ENCODE data around the gene CFAP45. TPM values are rescaled to one million over a fixed set of nuclear protein-coding genes. Genes with fewer than 3 reads are reported as not detected.

Gene CFAP45
- total RNA-seq, 6 experiments from 2014 or later, result not detected

DNA sequence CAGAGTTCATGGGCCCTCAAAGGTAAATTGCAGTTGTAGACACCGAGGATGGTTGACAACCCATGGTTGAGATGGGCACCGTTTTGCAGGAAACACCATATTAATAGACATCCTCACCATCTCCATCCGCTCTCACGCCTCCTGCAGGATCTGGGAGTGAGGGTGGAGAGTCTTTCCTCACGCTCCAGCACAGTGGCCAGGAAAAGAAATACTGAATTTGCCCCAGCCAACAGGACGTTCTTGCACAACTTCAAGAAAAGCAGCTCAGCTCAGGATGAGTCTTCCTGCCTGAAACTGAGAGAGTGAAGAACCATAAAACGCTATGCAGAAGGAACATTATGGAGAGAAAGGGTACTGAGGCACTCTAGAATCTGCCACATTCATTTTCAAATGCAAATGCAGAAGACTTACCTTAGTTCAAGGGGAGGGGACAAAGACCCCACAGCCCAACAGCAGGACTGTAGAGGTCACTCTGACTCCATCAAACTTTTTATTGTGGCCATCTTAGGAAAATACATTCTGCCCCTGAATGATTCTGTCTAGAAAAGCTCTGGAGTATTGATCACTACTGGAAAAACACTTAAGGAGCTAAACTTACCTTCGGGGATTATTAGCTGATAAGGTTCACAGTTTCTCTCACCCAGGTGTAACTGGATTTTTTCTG, 64.0 kb downstream of the CFAP45 start:
- no peaks in the 10 kb centered on the region for H3K36me3 ChIP-seq
- no peaks in the 10 kb centered on the region for H3K9me3 ChIP-seq
- no peak overlapping the region for H3K27ac ChIP-seq
- intact Hi-C loops (cut with DNase I), result no loop called here
- no peaks in the 10 kb centered on the region for H3K4me1 ChIP-seq
- DNase-seq (no peak), ATAC-seq (no peak)
- WGBS (ENCODE audit: insufficient coverage, low coverage, low lambda C conversion rate, missing lambda C conversion rate), result 68% methylated on average over 4 of the region's 8 CpGs
- H3K4me3 ChIP-seq, result no peak overlapping the region
- H3K27me3 ChIP-seq, result no peaks in the 10 kb centered on the region
- no peak for TF ChIP-seq POLR2A (IDR thresholded peaks at IDR 0.05)
- TF ChIP-seq, protein P1, sequence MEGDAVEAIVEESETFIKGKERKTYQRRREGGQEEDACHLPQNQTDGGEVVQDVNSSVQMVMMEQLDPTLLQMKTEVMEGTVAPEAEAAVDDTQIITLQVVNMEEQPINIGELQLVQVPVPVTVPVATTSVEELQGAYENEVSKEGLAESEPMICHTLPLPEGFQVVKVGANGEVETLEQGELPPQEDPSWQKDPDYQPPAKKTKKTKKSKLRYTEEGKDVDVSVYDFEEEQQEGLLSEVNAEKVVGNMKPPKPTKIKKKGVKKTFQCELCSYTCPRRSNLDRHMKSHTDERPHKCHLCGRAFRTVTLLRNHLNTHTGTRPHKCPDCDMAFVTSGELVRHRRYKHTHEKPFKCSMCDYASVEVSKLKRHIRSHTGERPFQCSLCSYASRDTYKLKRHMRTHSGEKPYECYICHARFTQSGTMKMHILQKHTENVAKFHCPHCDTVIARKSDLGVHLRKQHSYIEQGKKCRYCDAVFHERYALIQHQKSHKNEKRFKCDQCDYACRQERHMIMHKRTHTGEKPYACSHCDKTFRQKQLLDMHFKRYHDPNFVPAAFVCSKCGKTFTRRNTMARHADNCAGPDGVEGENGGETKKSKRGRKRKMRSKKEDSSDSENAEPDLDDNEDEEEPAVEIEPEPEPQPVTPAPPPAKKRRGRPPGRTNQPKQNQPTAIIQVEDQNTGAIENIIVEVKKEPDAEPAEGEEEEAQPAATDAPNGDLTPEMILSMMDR (IDR thresholded peaks at IDR 0.05), result no peak

DNA sequence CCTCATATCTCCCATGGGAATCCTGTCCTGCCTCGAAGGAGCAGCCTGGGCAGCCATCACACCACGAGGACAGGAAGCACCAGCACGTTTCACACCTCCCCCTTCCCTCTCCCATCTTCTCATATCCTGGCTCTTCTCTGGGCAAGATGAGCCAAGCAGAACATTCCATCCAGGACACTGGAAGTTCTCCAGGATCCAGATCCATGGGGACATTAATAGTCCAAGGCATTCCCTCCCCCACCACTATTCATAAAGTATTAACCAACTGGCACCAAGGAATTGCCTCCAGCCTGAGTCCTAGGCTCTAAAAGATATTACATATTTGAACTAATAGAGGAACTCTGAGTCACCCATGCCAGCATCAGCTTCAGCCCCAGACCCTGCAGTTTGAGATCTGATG, 64.6 kb downstream of the CFAP45 start:
- intact Hi-C loops (cut with DNase I), result no loop called here
- no peaks in the 10 kb centered on the region for H3K9me3 ChIP-seq
- ATAC-seq, result no peak

DNA sequence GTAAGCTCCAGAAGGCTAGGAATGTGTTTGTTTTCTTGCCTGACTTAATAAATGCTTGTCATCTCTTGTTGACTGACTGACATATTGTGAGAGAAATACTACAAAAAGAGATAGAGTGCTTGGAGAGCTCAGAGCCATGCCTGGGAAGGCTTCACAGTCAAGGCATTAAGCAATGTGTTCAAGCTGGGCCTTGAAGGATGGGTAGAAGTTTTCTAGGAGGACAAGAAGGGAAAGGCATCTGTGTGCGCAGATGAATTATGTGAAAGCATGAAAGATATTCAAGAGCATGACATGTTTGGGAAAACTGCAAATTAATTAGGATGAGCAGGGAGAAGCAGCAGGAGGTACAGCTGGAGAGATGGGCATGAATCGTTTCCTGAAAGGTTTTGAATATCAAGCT, 67.7 kb downstream of the CFAP45 start:
- Histone ChIP-seq H3K27me3 (no peaks in the 10 kb centered on the region), H3K27ac (no peak overlapping the region), H3K4me1 (no peaks in the 10 kb centered on the region), H3K9me3 (no peaks in the 10 kb centered on the region), H3K4me3 (no peak overlapping the region), H3K36me3 (no peaks in the 10 kb centered on the region)
- no peak for TF ChIP-seq POLR2A (IDR thresholded peaks at IDR 0.05)
- TF ChIP-seq, protein P1 (IDR thresholded peaks at IDR 0.05), result no peak
- intact Hi-C loops (cut with DNase I), result no loop called here
- 85% methylated on average over 2 of the region's 2 CpGs for WGBS (ENCODE audit: insufficient coverage, low coverage, low lambda C conversion rate, missing lambda C conversion rate)
- DNase-seq (no peak), ATAC-seq (no peak)

More for the DNA sequence above, 64.6 kb downstream of the CFAP45 start:
- WGBS (ENCODE audit: insufficient coverage, low coverage, low lambda C conversion rate, missing lambda C conversion rate), result no CpG with 5 or more reads among the region's 3 CpGs
- Histone ChIP-seq H3K27ac (no peak overlapping the region), H3K27me3 (no peaks in the 10 kb centered on the region), H3K4me3 (no peak overlapping the region), H3K36me3 (no peaks in the 10 kb centered on the region), H3K4me1 (no peaks in the 10 kb centered on the region)
- TF ChIP-seq, protein P1 (IDR thresholded peaks at IDR 0.05), result no peak
- TF ChIP-seq POLR2A (IDR thresholded peaks at IDR 0.05), result no peak
- no peak for DNase-seq

DNA sequence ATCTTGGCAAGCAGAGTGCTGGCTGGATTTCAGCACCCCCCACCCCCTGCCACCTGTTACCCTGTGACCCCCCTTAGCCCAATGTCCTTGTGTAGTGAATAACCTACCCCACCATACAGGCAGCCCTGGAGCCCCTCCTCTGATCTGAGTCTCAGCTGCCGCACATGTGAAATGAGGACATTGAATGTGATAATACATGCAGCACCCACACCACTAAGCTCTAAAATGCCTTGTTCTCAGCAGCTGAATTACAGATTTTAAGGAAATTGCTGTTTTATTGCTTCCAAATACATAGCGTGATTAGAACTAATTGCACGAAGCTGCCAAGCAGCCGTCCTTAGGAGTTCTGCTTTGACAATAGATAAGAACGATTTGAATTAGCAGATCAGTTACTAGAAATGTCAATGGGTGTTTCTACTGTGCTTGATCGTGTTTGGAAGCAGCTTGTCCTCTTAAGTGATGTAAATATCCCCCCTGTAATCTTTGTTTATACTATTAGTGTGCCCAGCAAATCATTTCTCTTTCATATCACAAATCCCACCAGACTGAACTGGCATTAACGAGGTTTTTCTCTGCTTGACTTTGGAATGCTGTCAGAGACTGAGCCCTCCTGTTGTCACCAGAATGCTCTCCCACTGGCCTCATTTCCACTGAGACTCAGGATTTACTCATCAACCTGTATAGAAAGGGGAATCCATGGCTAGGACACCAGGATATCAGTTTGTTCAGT, 68.4 kb downstream of the CFAP45 start:
- WGBS (ENCODE audit: insufficient coverage, low coverage, low lambda C conversion rate, missing lambda C conversion rate), result 50% methylated on average over 6 of the region's 7 CpGs

More for the DNA sequence above, 68.4 kb downstream of the CFAP45 start:
- Histone ChIP-seq H3K9me3 (no peaks in the 10 kb centered on the region), H3K4me1 (no peaks in the 10 kb centered on the region), H3K36me3 (no peaks in the 10 kb centered on the region), H3K27me3 (no peaks in the 10 kb centered on the region), H3K27ac (no peak overlapping the region), H3K4me3 (no peak overlapping the region)
- no peak for ATAC-seq
- TF ChIP-seq, protein P1 (IDR thresholded peaks at IDR 0.05), result no peak
- no peak for TF ChIP-seq POLR2A (IDR thresholded peaks at IDR 0.05)
- intact Hi-C loops (cut with DNase I), result no loop called here
- no peak for DNase-seq

Measured in right lobe of liver (tissue), 6 donors.